Hepatocyte (in vitro differentiated cells): ENCODE data around the gene SLC12A7.

ENCODE experiments used
- CTCF ChIP-seq: fragments of 200-600 bp; sonication (generic); IDR thresholded peaks from 2 replicates; pipeline ENCODE4 v1.5.1; 2016; ENCODE audit warnings: antibody characterized with exemption, mild to moderate bottlenecking; ENCODE audit not compliant: poor library complexity
- EZH2 ChIP-seq: fragments of 200-600 bp; sonication (generic); IDR thresholded peaks from 2 replicates; pipeline ENCODE4 v1.6.1; 2016; ENCODE audit warnings: antibody characterized with exemption, mild to moderate bottlenecking, borderline replicate concordance
- EZH2phosphoT487 ChIP-seq: fragments of 200-600 bp; sonication (generic); IDR thresholded peaks from one replicate; pipeline ENCODE4 v1.6.1; 2018; ENCODE audit warnings: antibody characterized with exemption, mild to moderate bottlenecking, low read depth, moderate library complexity; ENCODE audit not compliant: unreplicated experiment, severe bottlenecking

- TF ChIP-seq EZH2phosphoT487 (no peak), CTCF (no peak), EZH2 (no peak)
These were observed 75.2 kb downstream of the SLC12A7 start for GRCh38 chr5:1036504-1037122.
